GM18505 (cell line): ENCODE results near the gene ARHGAP24.
"Not testable (repeated sequence)": the region's sequence is repeated elsewhere in the genome, so short reads cannot be mapped to it uniquely, and the experiment has no call there.

Source experiments
- ATAC-seq: cut with Tn5 transposase; IDR thresholded peaks from one replicate; pipeline ENCODE4 v1.9.1; 2021; ENCODE audit not compliant: unreplicated experiment
- POLR2A ChIP-seq: IDR thresholded peaks from 4 replicates; pipeline ENCODE4 v1.6.1; 2011; ENCODE audit warnings: borderline replicate concordance; ENCODE audit not compliant: insufficient read depth, insufficient read length; ENCODE audit errors: extremely low read depth

The ARHGAP24 gene

DNA sequence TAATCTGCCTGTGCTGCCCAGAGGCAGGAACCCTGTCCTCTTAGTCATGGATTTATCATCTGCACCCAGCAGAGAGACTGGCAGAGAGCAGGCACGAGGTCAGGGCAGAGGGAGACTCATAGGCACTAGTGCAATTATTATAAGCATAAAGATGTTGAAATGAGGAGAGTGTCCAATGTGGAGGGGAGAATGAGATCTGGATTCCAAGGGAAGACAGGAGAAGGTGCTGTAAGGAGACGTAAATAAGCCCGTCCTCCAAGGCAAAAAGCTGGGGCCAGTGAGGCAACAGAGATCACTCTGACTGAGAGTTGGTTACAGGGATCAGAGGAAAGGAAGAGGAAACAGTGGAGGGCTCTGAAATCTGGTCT is 478.7 kb downstream of the ARHGAP24 start:
- no peak for ATAC-seq
- TF ChIP-seq POLR2A: no peak

DNA sequence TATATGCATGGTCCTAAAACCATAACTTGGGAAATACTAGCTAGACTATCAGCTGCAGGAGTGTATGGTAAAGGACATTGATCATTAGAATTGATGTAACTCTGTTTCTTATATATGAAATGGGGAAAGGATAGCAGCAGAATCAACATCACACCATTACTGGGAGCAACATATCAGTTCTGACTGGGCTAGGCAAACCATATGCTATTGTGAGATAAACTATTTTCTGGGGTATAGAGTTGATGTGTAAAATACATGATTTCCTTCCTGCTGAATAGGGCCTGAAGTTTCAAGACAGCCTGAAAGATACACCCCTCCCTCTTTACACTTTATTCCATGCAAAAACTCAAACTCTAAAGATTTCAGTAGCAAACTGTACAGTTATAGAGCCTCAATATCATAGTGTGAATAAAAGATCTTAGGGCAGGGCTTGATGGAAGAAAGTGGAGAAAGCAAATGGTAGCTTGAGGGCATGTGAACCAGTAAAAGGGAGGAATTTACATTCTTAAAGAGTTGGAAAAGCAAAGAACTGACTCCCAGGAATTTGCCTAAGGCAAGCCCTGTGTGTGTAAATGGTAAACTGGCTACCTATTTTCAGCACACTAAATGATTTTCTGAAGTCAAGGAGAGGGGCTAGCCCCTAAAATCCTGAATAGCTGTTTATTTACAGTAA is 480.8 kb downstream of the ARHGAP24 start:
- no peak for ATAC-seq
- no peak for TF ChIP-seq POLR2A

DNA sequence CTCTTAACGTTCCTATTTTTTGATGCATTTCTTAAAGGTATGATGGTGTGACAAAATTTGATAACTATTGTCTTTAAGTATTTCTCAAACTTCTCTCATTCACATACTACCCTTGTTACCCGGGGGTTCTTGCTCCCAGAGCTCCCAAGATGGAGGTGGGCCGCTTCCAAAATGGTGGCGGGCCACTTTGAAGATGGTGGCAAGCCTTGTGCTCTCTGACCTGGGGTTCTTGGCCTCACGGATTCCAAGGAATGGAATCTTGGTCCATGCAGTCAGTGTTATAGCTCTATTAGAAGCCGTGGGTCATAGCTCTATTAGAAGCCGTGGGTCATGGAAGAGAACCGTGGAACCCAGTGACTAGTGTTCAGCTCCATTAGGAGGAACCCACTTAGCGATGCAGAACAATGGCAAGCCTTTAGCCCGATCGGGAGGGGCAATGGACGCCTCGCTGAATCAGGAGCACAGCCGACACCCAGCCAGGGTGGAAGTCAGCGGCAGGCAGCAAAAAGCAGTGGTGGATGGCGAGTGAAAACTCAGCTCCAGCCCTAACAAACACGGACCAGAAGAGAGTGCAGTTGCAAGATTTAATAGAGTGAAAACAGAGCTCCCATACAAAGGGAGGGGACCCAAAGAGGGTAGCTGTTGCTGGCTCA is 481.5 kb downstream of the ARHGAP24 start:
- ATAC-seq: no peak
- TF ChIP-seq POLR2A: no peak

DNA sequence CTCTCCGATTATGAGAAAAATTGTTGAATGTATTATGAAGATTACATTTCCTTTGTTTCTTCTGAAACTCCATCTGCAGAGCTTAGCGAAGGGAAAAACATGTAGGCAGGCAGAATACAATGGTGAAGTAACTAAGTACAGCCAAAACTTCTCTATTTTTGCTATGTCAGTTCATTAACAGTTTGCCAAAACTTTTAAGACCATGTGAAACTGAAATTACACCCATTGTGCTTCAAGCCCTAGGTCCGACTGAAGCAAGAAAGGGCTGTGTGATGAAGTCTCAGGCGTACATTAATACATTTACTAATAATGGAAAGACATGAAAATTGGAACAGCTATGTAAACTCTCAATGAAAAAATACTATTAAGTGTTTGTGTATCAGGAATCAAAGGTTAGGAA is 486.9 kb downstream of the ARHGAP24 start:
- no peak for TF ChIP-seq POLR2A
- ATAC-seq: no peak

DNA sequence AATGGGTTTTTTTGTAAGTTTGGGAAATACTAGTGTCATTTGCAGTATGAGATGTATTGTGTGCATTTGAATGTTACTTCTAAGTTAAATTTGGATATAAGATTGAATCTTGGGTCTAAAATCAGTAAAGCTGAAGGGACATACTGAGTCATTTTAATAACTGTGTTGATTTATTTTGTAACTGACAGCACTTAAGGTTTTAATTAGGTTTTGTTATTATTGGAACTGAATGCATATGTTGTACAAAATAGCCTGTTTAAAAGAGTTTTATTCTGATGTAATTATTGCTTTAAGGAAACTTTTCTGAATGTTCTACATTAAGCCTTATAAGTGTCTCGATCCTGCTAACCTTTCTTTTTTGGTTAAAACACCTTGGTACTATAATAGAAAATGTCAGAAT is 488.3 kb downstream of the ARHGAP24 start:
- TF ChIP-seq POLR2A: no peak
- no peak for ATAC-seq

DNA sequence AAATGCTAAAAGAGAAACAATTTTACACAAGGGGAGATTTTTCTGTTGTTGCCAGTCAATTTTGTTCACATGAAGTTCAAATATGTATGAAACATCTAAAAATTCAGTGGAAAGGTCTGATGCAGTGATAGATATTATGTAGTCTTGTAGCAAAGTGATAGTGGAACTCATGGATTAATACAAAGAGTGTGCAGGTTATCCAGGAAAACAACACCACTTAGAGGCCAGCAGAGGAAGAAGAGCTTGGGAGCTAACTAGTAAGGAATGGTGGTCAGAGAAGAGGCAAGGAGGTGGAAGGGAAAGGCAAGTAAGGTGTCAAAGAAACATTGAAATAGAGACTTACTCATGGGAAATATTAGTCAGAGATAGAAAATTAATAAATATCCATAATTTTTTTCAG is 489.3 kb downstream of the ARHGAP24 start:
- ATAC-seq: no peak

DNA sequence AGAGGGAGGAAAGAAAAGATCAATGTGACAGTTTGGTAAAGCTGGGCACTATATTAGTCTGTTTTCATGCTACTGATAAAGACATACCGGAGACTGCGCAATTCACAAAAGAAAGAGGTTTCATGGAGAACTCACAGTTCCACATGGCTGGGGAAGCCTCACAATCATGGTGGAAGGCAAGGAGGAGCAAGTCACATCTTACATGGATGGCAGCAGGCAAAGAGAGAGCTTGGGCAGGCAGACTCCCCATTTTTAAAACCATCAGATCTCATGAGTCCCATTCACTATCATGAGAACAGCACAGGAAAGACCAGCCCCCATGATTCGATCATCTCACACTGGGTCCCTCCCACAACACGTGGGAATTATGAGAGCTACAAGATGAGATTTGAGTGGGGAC is 490.1 kb downstream of the ARHGAP24 start:
- not testable (repeated sequence) for ATAC-seq

More for the DNA sequence above, 489.3 kb downstream of the ARHGAP24 start:
- TF ChIP-seq POLR2A: no peak

DNA sequence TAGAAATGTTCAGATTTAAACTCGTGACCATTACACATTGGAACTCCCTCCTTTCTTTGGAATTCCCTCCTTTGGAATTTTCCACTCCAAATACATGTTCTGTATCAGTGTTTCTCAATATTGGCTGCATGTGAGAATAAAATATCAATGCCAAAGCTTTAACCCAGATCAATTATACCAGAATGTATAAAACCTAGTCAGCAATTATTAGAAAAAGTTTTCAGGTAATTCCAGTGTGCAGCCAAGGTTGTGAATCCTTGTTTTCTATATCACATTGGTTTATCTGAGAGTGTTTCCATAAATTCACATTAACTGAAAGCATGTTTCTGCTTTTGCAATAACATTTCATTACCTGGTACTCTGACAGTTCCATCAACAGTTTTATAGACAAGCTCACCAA is 490.6 kb downstream of the ARHGAP24 start:
- TF ChIP-seq POLR2A: no peak
- no peak for ATAC-seq

DNA sequence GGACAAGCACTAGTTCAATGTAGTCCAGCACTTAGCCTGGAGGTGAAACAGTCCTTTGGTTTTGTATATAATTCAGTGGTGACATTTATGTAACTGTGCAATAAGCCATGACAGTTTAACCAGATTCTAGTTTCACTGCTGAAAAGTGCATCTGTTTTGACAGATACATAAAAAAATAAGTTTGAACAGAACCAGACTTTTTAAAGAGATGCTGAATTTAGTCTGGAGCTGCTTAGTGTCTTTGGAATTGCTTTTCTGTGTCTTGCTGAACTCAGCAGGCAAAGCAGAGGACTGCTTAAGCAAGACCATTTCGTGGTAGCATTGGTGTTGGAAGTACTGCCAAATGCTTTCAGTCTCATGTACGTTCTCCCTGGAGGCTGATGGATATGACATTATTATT is 491.4 kb downstream of the ARHGAP24 start:
- TF ChIP-seq POLR2A: no peak
- ATAC-seq: no peak

DNA sequence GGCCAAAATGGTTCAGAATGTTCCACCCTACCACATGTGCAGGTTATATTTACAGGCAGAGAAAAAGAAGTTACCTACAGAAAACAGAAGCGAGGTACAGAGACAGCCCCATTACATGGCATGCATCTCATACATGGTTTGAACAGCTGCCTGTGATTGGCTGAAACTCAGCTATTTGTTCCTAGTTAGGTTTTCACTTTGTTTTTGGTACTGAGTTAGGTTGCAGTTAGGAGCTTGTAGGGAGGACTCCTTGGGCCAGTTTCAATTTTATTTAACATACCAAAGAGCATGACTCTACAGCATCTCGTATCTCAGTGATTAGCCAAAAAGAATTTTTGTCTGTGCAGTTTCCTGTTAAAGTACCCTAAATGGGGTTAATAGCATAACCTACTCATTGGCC is 492.9 kb downstream of the ARHGAP24 start:
- no peak for ATAC-seq

DNA sequence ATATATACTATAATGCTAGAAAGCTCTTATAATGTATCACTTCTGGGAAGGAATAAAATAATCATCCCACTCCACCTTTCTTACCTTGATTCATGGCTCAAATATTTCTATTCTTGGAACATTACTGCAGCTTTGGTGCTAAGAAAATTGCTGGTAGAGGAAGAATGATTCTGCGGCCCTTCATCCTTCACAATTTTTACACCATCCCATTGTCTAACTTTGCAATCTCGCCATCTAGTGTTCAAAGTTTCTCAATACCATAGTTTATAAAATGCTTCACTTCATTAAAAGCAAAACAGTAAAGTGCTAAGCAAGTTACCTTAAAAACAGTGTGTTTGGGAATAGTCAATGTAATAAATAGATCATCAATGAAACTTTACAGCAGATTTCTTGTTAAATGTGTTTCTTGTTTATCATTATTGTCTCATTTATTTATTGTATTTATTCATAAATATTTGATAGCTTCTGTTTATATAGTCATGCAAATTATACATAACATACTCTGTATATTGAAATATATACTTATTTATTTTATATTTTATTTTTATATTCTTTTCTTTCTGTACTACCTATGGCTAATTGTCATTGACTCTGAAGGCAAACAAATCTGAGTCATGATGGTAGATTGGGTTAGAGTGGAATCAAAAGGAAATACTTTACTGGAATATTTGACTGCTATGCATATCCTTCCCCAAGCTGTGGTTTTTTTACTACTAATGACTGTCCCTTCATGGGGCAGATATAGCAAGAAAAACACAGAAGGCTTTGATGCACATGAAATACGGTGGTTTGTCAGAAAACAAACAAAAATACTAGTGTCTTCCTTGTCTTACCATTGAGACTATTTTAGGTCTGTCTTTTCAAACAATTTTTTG is 494.2 kb downstream of the ARHGAP24 start:
- ATAC-seq: no peak
- TF ChIP-seq POLR2A: no peak

More for the DNA sequence above, 492.9 kb downstream of the ARHGAP24 start:
- TF ChIP-seq POLR2A: no peak

DNA sequence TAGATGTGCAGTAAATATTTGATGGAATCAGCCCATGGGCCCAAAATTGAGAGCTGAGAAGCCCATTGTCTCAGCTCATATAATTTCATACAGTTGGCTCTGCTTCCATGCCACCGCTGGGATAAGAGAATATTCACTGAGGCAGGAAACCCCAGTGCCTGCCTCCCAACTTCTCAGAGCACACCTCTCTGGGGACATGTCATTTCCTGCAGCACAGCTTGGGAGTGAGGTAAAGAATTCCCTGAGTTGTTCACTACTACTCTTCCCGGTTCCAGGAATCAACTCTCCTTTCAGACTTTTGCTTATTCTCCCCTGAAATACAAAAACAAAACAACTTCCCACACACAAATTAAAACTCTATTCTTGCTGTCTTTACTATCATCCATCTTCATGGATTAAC is 495.6 kb downstream of the ARHGAP24 start:
- ATAC-seq: no peak
- TF ChIP-seq POLR2A: no peak

DNA sequence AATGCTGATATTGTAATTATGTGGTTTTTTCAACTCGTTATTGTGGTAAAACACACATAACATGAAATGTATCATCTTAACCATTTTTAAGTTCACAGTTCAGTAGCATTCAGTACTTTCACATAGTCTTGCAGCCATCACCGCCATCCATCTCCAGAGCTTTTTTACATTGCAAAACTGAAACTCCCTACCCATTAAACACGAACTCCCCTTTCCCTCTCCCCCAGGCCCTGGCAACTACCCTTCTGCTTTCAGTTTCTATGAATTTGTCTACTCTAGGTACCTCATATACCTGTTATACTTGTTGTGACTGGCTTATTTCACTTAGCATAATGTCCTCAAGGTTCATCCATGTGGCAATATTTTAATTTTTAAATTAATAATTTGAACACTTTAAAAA is 504.3 kb downstream of the ARHGAP24 start:
- ATAC-seq: peak; percentile 98
- TF ChIP-seq POLR2A: no peak

DNA sequence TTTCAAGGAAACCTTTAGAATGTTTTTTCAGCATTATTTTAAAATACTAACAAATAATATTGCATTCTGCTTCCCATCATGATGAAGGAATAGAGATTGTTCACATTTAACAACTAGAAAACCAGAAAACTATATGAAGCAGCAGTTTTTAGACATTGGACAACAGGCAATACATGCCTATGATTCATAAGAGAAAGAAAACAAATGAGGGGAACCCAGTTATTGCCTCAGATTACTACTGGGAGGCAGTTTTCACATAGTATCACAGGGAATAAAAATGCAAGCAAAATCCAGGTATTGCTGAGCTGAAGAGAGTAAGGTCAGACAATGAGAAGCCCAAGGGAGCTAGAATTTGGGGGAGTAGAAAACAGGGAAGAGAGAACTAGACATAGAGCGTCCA is 511.3 kb downstream of the ARHGAP24 start:
- ATAC-seq: no peak
- no peak for TF ChIP-seq POLR2A
